NCI-H2081 (cell line): ENCODE data around the gene ADSS1.

Experiments
- DNase-seq, 2 experiments: peaks; one replicate each; lab custom pipeline; 2025; lab: John Stamatoyannopoulos, UW

The ADSS1 gene

GRCh38 chr14:104795781-104796686, 72.0 kb downstream of the ADSS1 start:
- DNase-seq: peak; percentile 47 to 52

- no peak for DNase-seq
Observed at GRCh38 chr14:104796687-104797081, 72.7 kb downstream of the ADSS1 start.
